ENCODE results near the gene CAPRIN2.

CAPRIN2 gene

DNA sequence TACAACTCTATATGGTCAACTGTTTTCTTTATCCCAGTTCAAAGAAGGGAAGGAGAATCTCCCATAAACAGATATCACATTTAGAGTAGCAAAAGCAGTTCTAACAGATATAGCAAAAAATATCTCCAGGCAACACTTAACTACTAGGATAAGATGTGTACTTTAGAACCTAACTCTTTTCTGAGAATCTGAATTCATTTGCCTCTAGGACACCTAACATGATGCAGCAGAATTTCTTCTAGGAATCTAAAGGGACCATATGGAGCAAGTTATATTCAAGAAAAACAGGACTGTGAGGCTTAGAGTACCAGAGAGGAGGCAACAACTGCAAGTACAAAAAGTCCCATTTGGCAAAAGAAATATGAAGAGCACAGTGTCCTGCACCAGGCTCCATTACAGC, 24.4 kb upstream of the CAPRIN2 start:
- no peak for DNase-seq (ENCODE audit: low read depth)
- TF ChIP-seq POLR2A (IDR thresholded peaks at IDR 0.05; ENCODE audit: extremely low read depth, insufficient read length) = no peak
- TF ChIP-seq, protein P1, sequence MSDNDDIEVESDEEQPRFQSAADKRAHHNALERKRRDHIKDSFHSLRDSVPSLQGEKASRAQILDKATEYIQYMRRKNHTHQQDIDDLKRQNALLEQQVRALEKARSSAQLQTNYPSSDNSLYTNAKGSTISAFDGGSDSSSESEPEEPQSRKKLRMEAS (IDR thresholded peaks at IDR 0.05; ENCODE audit: low read depth, low read length) = no peak
- no peak for TF ChIP-seq MYC (IDR thresholded peaks at IDR 0.05; ENCODE audit: low read depth, low read length)
- TF ChIP-seq, protein P2, sequence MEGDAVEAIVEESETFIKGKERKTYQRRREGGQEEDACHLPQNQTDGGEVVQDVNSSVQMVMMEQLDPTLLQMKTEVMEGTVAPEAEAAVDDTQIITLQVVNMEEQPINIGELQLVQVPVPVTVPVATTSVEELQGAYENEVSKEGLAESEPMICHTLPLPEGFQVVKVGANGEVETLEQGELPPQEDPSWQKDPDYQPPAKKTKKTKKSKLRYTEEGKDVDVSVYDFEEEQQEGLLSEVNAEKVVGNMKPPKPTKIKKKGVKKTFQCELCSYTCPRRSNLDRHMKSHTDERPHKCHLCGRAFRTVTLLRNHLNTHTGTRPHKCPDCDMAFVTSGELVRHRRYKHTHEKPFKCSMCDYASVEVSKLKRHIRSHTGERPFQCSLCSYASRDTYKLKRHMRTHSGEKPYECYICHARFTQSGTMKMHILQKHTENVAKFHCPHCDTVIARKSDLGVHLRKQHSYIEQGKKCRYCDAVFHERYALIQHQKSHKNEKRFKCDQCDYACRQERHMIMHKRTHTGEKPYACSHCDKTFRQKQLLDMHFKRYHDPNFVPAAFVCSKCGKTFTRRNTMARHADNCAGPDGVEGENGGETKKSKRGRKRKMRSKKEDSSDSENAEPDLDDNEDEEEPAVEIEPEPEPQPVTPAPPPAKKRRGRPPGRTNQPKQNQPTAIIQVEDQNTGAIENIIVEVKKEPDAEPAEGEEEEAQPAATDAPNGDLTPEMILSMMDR (IDR thresholded peaks at IDR 0.05; ENCODE audit: low read depth, low read length) = no peak
- H3K4me3 ChIP-seq (ENCODE audit: low read depth, low read length) = no peak overlapping the region

DNA sequence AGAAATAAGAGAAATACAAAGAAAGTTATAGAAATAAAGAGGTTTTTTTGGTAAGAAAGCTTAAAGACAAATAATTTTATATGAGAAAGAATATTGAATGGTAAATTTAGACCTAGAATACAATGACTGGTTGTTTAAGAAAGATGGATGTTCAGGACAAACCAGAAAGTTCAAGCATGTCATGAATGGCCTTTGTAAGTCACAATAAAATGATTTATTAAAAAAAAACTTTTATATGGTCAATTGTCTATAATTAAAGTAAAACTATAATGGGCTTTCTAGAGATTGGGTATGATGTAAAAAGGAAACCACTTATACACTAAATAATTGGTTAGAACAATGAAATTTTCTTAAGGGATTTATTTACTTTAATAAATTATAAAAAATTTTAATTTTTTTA, 19.8 kb upstream of the CAPRIN2 start:
- no peak overlapping the region for H3K4me3 ChIP-seq (ENCODE audit: low read depth, low read length)
- no peak for TF ChIP-seq MYC (IDR thresholded peaks at IDR 0.05; ENCODE audit: low read depth, low read length)
- TF ChIP-seq POLR2A (IDR thresholded peaks at IDR 0.05; ENCODE audit: extremely low read depth, insufficient read length) = no peak
- TF ChIP-seq, protein P1 (IDR thresholded peaks at IDR 0.05; ENCODE audit: low read depth, low read length) = no peak
- TF ChIP-seq, protein P2 (IDR thresholded peaks at IDR 0.05; ENCODE audit: low read depth, low read length) = no peak
- no peak for DNase-seq (ENCODE audit: low read depth)

- no peak overlapping the region for H3K4me3 ChIP-seq (ENCODE audit: low read depth, low read length)
- no peak for DNase-seq (ENCODE audit: low read depth)
- TF ChIP-seq, protein P1 (IDR thresholded peaks at IDR 0.05; ENCODE audit: low read depth, low read length) = no peak
- TF ChIP-seq POLR2A (IDR thresholded peaks at IDR 0.05; ENCODE audit: extremely low read depth, insufficient read length) (no peak), MYC (IDR thresholded peaks at IDR 0.05; ENCODE audit: low read depth, low read length) (no peak)
- TF ChIP-seq, protein P2 (IDR thresholded peaks at IDR 0.05; ENCODE audit: low read depth, low read length) = no peak
Measured at GRCh38 chr12:30769802-30770201, 15.1 kb upstream of the CAPRIN2 start.

DNA sequence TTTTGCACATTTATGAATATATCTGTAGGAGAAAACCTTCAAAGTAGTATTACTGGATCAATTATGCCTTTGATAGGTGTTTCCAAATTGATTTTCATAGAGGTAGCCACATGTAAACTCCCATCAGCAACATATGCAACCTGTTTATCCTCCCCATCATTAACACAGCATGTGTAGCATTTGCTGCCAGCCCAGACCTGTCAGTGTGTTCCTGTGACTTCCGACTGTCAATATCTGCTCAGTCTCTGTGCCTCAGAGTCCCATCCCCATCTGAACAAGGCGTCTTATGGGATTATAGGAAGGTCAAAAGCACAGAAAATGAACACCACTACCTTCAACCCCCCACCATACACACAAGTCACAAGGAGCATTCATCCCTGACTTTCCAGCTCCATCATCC, 9.5 kb upstream of the CAPRIN2 start:
- no peak for TF ChIP-seq MYC (IDR thresholded peaks at IDR 0.05; ENCODE audit: low read depth, low read length)
- no peak for TF ChIP-seq POLR2A (IDR thresholded peaks at IDR 0.05; ENCODE audit: extremely low read depth, insufficient read length)
- TF ChIP-seq, protein P1 (IDR thresholded peaks at IDR 0.05; ENCODE audit: low read depth, low read length) = no peak
- TF ChIP-seq, protein P2 (IDR thresholded peaks at IDR 0.05; ENCODE audit: low read depth, low read length) = no peak
- no peak overlapping the region for H3K4me3 ChIP-seq (ENCODE audit: low read depth, low read length)
- no peak for DNase-seq (ENCODE audit: low read depth)

DNA sequence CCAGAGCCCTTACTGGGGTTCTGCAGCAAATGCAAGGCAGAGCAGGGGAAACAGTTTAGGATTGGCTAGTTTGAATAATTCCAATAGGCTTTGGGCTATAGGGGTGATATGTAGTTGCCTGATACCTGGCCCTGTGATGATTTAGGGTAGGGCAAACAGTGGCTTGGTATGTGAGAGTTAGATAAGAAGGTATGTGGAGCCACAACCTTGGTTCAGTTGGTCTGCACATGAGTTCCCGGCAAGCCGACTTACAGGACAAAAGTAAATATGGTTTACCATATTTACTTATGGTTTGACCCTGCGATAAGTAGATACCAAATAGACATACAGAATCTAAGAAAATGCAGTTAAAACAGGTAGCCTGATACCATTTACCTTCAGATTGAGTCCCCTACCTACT, 8.3 kb upstream of the CAPRIN2 start:
- TF ChIP-seq POLR2A (IDR thresholded peaks at IDR 0.05; ENCODE audit: extremely low read depth, insufficient read length) = no peak

GRCh38 chr12:30761730-30762129, 7.0 kb upstream of the CAPRIN2 start:
- TF ChIP-seq, protein P1 (IDR thresholded peaks at IDR 0.05; ENCODE audit: low read depth, low read length) = no peak
- TF ChIP-seq, protein P2 (IDR thresholded peaks at IDR 0.05; ENCODE audit: low read depth, low read length) = no peak
- TF ChIP-seq POLR2A (IDR thresholded peaks at IDR 0.05; ENCODE audit: extremely low read depth, insufficient read length) (no peak), MYC (IDR thresholded peaks at IDR 0.05; ENCODE audit: low read depth, low read length) (no peak)
- H3K4me3 ChIP-seq (ENCODE audit: low read depth, low read length) = no peak overlapping the region
- no peak for DNase-seq (ENCODE audit: low read depth)

More for the DNA sequence above, 8.3 kb upstream of the CAPRIN2 start:
- H3K4me3 ChIP-seq (ENCODE audit: low read depth, low read length) = no peak overlapping the region
- DNase-seq (ENCODE audit: low read depth) = no peak
